Left lung (tissue), 10 donors: ENCODE results near the gene KLHDC10. TPM values are rescaled to one million over a fixed set of nuclear protein-coding genes. Genes with fewer than 3 reads are reported as not detected.

Experiments used
- ATAC-seq: fragments of 200-7000 bp; cut with Tn5 transposase; one replicate; pipeline ENCODE4 v1.9.1; 2020; ENCODE audit warnings: moderate library complexity
- DNase-seq, 4 donors: peaks; one replicate each; pipeline ENCODE4 v3.0.0-alpha.2; 2013 to 2020
- H3K27ac ChIP-seq, 2 donors: fragments of 200-600 bp; sonication (generic) in 1 of 2; one replicate each; pipeline versions ENCODE4 v1.5.0 to v1.8.0; 2020 to 2021
- H3K27me3 ChIP-seq, 2 donors: fragments of 200-600 bp; sonication (generic) in 1 of 2; one replicate each; pipeline versions ENCODE4 v1.5.0 to v1.8.0; 2020 to 2021
- H3K36me3 ChIP-seq, 2 donors: fragments of 200-600 bp; sonication (generic) in 1 of 2; one replicate each; pipeline versions ENCODE4 v1.5.0 to v1.8.0; 2020 to 2021
- H3K4me1 ChIP-seq, 2 donors: fragments of 200-600 bp; one replicate each; pipeline ENCODE4 v1.8.0; 2021
- H3K4me3 ChIP-seq, 2 donors: fragments of 200-600 bp; sonication (generic) in 1 of 2; one replicate each; pipeline versions ENCODE4 v1.5.0 to v1.8.0; 2020 to 2021; ENCODE audit warnings: mild to moderate bottlenecking in 1 of 2
- H3K9me3 ChIP-seq, 2 donors: fragments of 200-600 bp; sonication (generic) in 1 of 2; one replicate each; pipeline versions ENCODE4 v1.5.0 to v1.8.0; 2020 to 2021
- CTCF ChIP-seq, 2 donors: fragments of 200-600 bp; sonication (generic) in 1 of 2; IDR thresholded peaks; one replicate each; pipeline versions ENCODE4 v1.5.0 to v1.8.0; 2021; ENCODE audit warnings: antibody characterized with exemption in 2 of 2
- intact Hi-C, 2 donors: fragments of 100-400 bp; cut with DNase I; formaldehyde crosslinking; loops; one replicate each; pipeline versions ENCODE4 v1.11.2 to v1.14.2; 2022
- polyA plus RNA-seq, 6 donors: library from polyadenylated mRNA; unstranded; fragments of 120-200 nt; gene quantifications; one replicate each; pipeline ENCODE4 v1.2.1, GENCODE V29; 2013; ENCODE audit not compliant: insufficient read length in 6 of 6
- total RNA-seq, 2 donors: library from RNA; stranded (reverse); fragmentation: NEBNext Ultra II Directional; extraction: Animal tissue kit (Norgen Biotek cat#: 25700); gene quantifications; one replicate each; pipeline ENCODE4 v1.2.1, GENCODE V29; 2021
- donor health status: DM: no; HTN: yes; CAD: no.
- donor health status: DM: no; HTN: no; CAD: no.

KLHDC10 gene
- total and polyA plus RNA-seq, 8 donors = 33.3 to 39.7 (median 37.9) TPM

DNA sequence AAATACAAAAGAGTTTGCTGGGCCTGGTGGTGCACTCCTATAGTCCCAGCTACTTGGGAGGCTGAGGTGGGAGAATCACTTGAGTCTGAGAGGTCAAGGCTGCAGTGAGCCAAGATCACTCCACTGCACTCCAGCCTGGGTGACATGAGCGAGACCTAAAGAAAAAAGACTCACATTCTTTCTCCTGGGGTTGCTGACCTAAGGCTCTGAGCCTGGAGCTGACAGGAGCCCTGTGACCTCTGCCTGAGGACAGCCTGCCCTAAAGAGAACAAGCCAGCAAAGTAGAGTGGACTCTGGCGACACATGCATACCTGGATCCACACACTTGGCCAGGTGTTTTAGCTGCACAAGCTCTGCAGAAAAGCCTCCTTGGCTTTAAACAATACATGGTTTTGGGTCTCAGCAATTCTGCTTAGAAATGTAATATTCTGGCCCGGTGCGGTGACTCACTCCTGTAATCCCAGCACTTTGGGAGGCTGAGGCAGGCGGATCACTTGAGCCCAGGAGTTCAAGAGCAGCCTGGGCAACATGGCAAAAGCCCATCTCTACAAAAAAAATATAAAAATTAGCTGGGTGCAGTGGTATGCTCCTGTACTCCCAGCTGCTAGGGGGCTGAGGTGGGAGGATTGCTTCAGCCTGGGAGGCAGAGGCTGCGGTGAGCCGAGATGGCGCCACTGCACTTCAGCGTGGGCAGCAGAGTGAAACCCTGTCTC lies 76.5 kb downstream of the KLHDC10 start:
- no peak for TF ChIP-seq CTCF (IDR thresholded peaks at IDR 0.05)
- Histone ChIP-seq H3K27me3 (no peaks in the 10 kb centered on the region), H3K36me3 (no peaks in the 10 kb centered on the region), H3K9me3 (no peaks in the 10 kb centered on the region), H3K4me1 (peaks cover 5 to 14% of the 10 kb centered on the region in 2 donors), H3K4me3 (no peak overlapping the region), H3K27ac (no peak overlapping the region)
- no peak for DNase-seq
- ATAC-seq = no peak
- intact Hi-C loops = no loop called here

GRCh38 chr7:130147710-130148325 lies 77.5 kb downstream of the KLHDC10 start:
- no peak for TF ChIP-seq CTCF (IDR thresholded peaks at IDR 0.05)
- Histone ChIP-seq H3K9me3 (no peaks in the 10 kb centered on the region), H3K27me3 (no peaks in the 10 kb centered on the region), H3K27ac (no peak overlapping the region), H3K4me3 (no peak overlapping the region), H3K36me3 (no peaks in the 10 kb centered on the region), H3K4me1 (peaks cover 0 to 5% of the 10 kb centered on the region in 2 donors)
- no peak for ATAC-seq
- no peak for DNase-seq
- intact Hi-C loops = no loop called here

- no peak for TF ChIP-seq CTCF (IDR thresholded peaks at IDR 0.05)
- no peak overlapping the region for H3K4me3 ChIP-seq
- ATAC-seq (no peak), DNase-seq (no peak)
- H3K27me3 ChIP-seq = no peaks in the 10 kb centered on the region
- intact Hi-C loops = no loop called here
- no peaks in the 10 kb centered on the region for H3K36me3 ChIP-seq
- no peaks in the 10 kb centered on the region for H3K9me3 ChIP-seq
- no peak overlapping the region for H3K27ac ChIP-seq
- peaks cover 2 to 5% of the 10 kb centered on the region in 2 donors for H3K4me1 ChIP-seq
Measured at GRCh38 chr7:130148561-130148960, 78.2 kb downstream of the KLHDC10 start.

DNA sequence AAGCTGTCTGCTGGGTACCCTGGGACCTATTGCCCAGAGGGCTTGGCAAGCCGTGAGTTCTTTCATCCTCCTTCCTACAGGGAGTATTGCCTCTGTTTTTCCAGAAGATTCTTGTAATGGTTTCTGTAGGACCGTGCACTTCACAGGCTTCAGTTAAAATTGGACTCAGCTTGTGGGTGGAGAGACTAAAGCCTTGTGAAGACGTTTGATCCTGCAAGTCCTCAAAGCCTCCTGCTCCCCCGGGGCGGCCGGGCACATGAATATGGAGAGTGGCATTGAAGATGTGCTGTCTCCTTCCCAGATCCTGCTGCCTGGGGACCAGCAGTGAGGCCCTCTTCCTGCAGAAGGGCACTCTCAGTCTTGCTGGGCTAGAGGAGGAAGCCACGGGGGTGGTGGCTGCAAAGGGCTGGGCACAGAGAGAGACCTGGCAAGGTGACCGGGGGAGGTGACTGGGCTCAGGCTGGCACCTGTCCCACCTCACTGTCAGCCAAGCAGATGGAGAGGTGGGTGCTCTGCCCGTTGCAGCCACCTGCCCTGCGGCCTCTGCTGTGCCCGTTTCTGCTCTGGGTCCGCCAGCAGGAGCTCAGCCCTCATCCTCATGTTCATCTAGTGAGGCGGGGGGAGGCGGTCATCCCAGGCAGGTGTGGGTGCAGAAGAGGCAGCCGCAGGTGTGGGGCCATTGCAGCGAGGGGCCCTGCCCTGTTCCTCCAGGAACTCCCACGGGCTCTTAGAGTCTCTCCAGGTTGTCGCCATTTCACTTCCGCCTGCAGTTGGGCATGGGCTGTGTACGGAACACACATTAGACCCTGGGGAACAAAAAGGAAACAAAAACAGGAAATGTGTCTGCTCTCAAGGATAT lies 79.2 kb downstream of the KLHDC10 start:
- peaks cover 0 to 7% of the 10 kb centered on the region in 2 donors for H3K4me1 ChIP-seq
- intact Hi-C loops = no loop called here
- H3K27ac ChIP-seq = no peak overlapping the region
- TF ChIP-seq CTCF (IDR thresholded peaks at IDR 0.05) = no peak
- DNase-seq (peak in 1 of 4 donors; percentile 52), ATAC-seq (peak; percentile 29)
- H3K27me3 ChIP-seq = no peaks in the 10 kb centered on the region
- H3K9me3 ChIP-seq = no peaks in the 10 kb centered on the region
- no peaks in the 10 kb centered on the region for H3K36me3 ChIP-seq
- no peak overlapping the region for H3K4me3 ChIP-seq

DNA sequence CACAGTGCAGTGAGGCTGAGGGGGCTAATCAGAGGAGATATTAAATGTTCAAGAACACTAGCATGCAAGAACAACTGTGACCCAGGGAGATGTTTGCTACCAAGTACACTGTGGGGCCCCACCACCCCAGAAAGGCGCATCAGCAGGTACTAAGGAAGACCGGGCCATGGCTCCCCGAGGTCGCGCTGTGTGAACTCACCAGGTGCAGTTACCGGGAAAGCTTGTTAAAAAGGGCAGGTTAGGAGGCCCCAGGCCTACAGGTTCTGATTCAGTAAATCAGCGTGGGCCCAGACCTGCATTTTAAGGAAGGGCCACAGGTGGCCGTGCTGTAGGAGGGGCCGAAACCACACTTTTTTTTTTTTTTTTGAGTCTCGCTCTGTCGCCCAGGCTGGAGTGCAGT lies 80.3 kb downstream of the KLHDC10 start:
- intact Hi-C loops = no loop called here
- no peaks in the 10 kb centered on the region for H3K27me3 ChIP-seq
- no peak overlapping the region for H3K27ac ChIP-seq
- H3K36me3 ChIP-seq = no peaks in the 10 kb centered on the region
- ATAC-seq (no peak), DNase-seq (no peak)
- H3K4me1 ChIP-seq = peaks cover 0 to 8% of the 10 kb centered on the region in 2 donors
- no peak for TF ChIP-seq CTCF (IDR thresholded peaks at IDR 0.05)
- no peak overlapping the region for H3K4me3 ChIP-seq
- H3K9me3 ChIP-seq = no peaks in the 10 kb centered on the region
